ENCODE results near the gene ZDHHC19. TPM values are rescaled to one million over a fixed set of nuclear protein-coding genes. Genes with fewer than 3 reads are reported as not detected.

The ZDHHC19 gene
- total RNA-seq, 1 donor from 2014 or later: 1.0 TPM

- Histone ChIP-seq H3K36me3 (no peaks in the 10 kb centered on the region), H3K27ac (peak overlapping the region; percentile 19), H3K4me1 (peaks cover 16% of the 10 kb centered on the region), H3K9me3 (no peaks in the 10 kb centered on the region), H3K27me3 (ENCODE audit: low read depth) (peaks cover 5% of the 10 kb centered on the region), H3K4me3 (no peak overlapping the region)
- no peak for TF ChIP-seq CTCF (IDR thresholded peaks at IDR 0.05)
- ATAC-seq (peak; percentile 62 to 72), DNase-seq (peak; percentile 70)
- intact Hi-C loops (cut with DNase I): no loop called here
These were observed 9.4 kb upstream of the ZDHHC19 start for GRCh38 chr3:196220587-196220986.

GRCh38 chr3:196219970-196220311, 8.7 kb upstream of the ZDHHC19 start:
- ATAC-seq: peak in 1 of 2 donors; percentile 51
- peaks cover 16% of the 10 kb centered on the region for H3K4me1 ChIP-seq
- intact Hi-C loops (cut with DNase I): no loop called here
- peaks cover 5% of the 10 kb centered on the region for H3K27me3 ChIP-seq (ENCODE audit: low read depth)
- H3K9me3 ChIP-seq: no peaks in the 10 kb centered on the region
- peak overlapping the region; percentile 40 for H3K4me3 ChIP-seq
- H3K36me3 ChIP-seq: no peaks in the 10 kb centered on the region
- no peak for DNase-seq
- no peak for TF ChIP-seq CTCF (IDR thresholded peaks at IDR 0.05)
- peak overlapping the region; percentile 13 for H3K27ac ChIP-seq

- TF ChIP-seq CTCF (IDR thresholded peaks at IDR 0.05): no peak
- intact Hi-C loops (cut with DNase I): no loop called here
- peak; percentile 70 to 81 for ATAC-seq
- Histone ChIP-seq H3K27me3 (ENCODE audit: low read depth) (peaks cover 5% of the 10 kb centered on the region), H3K27ac (peak overlapping the region; percentile 13), H3K9me3 (no peaks in the 10 kb centered on the region), H3K4me3 (peak overlapping the region; percentile 40), H3K4me1 (peaks cover 16% of the 10 kb centered on the region), H3K36me3 (no peaks in the 10 kb centered on the region)
- DNase-seq: peak; percentile 84
These were observed 8.2 kb upstream of the ZDHHC19 start for GRCh38 chr3:196219194-196219969.

- Histone ChIP-seq H3K4me1 (peaks cover 16% of the 10 kb centered on the region), H3K9me3 (no peaks in the 10 kb centered on the region), H3K27me3 (ENCODE audit: low read depth) (peaks cover 5% of the 10 kb centered on the region), H3K27ac (no peak overlapping the region), H3K36me3 (no peaks in the 10 kb centered on the region), H3K4me3 (no peak overlapping the region)
- intact Hi-C loops (cut with DNase I): no loop called here
- DNase-seq: no peak
- no peak for ATAC-seq
- TF ChIP-seq CTCF (IDR thresholded peaks at IDR 0.05): no peak
These were observed 7.0 kb upstream of the ZDHHC19 start for GRCh38 chr3:196218155-196218712.

GRCh38 chr3:196217307-196218154, 6.3 kb upstream of the ZDHHC19 start:
- no peak for TF ChIP-seq CTCF (IDR thresholded peaks at IDR 0.05)
- Histone ChIP-seq H3K27me3 (ENCODE audit: low read depth) (peaks cover 5% of the 10 kb centered on the region), H3K9me3 (no peaks in the 10 kb centered on the region), H3K4me3 (no peak overlapping the region), H3K36me3 (no peaks in the 10 kb centered on the region), H3K4me1 (peaks cover 16% of the 10 kb centered on the region), H3K27ac (no peak overlapping the region)
- ATAC-seq: no peak
- DNase-seq: no peak
- intact Hi-C loops (cut with DNase I): no loop called here

Measured in lower lobe of right lung (tissue), 2 donors.